MM.1S (cell line): ENCODE results near the gene CACNG5.

Experiments used
- EZH2 ChIP-seq: fragments of 300-600 bp; sonication (generic); optimal IDR thresholded peaks from 2 replicates; pipeline ENCODE3; 2017; ENCODE audit warnings: low read depth, mild to moderate bottlenecking, antibody characterized with exemption, low read length, mixed read lengths
- EZH2phosphoT487 ChIP-seq: fragments of 300-600 bp; sonication (generic); IDR thresholded peaks from 2 replicates; pipeline ENCODE4 v1.6.1; 2018; ENCODE audit warnings: antibody characterized with exemption, low read length

DNA sequence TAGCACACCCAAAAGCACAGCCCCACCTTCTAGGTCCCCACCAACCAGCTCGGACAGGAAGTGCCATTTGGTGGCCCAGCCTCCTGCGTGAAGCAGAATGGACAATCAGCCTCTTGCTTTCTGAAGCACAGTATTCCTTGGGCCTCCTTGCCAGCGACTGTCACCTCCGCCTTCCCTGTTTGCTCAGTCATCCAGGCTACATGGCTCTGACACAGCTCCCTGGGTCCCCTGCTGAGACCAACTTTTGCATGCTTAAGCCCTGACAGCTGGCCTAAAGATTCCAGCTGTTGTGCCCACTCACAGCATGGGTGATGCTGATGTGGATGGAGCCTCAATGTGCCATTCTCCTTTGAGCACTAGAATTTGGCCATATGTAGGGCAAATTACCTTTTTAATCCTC is 4.5 kb upstream of the CACNG5 start:
- TF ChIP-seq EZH2 (no peak), EZH2phosphoT487 (no peak)
